ENCODE measurements around the gene OR1J2. TPM values are rescaled to one million over a fixed set of nuclear protein-coding genes. Genes with fewer than 3 reads are reported as not detected.

The OR1J2 gene
- total and polyA plus RNA-seq, 2 of the 4 experiments (the other 2 are of a cell fraction), result not detected

DNA sequence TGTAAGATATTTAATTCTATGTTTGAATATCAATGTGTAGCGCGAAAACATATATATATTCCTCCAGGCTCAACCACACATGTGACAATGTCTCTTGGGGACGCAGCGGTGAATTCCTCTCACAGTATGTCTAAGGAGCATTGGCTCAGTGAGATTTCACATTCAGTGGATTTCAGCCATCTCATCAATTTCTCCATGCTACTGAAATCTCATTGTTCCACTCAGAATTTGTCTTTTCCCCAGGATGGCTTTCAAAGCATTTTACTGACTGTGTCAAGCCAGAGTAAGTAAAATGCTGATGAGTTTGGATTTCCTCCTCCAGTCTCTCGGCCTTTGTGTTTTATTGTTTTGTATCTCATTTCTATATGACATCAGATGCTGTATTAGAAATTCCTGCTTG is 31.5 kb upstream of the OR1J2 start:
- CTCF ChIA-PET, result no interaction called here
- dilution Hi-C loops (cut with HindIII; ENCODE audit: low sequenced_read_pairs, unreplicated experiment), result no loop called here
- 83% methylated on average over 2 of the region's 5 CpGs; no CpG with 5 or more reads in 1 of the 2 experiments for WGBS, 2 experiments (ENCODE audit: extremely low coverage in 2 of 2, insufficient read length in 1 of 2)

More for the DNA sequence above, 31.5 kb upstream of the OR1J2 start:
- no peaks in the 10 kb centered on the region for H3K36me3 ChIP-seq (ENCODE audit: control insufficient read depth, insufficient read depth, low read length)
- no peak overlapping the region for H4K8ac ChIP-seq (ENCODE audit: low read depth in 2 of 2, low read length in 2 of 2)
- no peak overlapping the region for H3K9ac ChIP-seq (ENCODE audit: low read depth, low read length)
- H3K18ac ChIP-seq (ENCODE audit: low read depth, low read length), result no peak overlapping the region
- H2BK5ac ChIP-seq (ENCODE audit: low read depth, low read length, poor library complexity, severe bottlenecking), result no peak overlapping the region
- DNase-seq (no peak), ATAC-seq (ENCODE audit: low read depth) (no peak)
- H2AK5ac ChIP-seq (ENCODE audit: low read depth, low read length), result no peak overlapping the region
- no peak overlapping the region for H4K91ac ChIP-seq (ENCODE audit: insufficient read depth, low read depth, low read length)
- no peak overlapping the region for H3K27ac ChIP-seq (ENCODE audit: insufficient read depth, low read length)
- H3K23ac ChIP-seq (ENCODE audit: low read depth, low read length), result no peak overlapping the region
- H3K9me1 ChIP-seq (ENCODE audit: insufficient read depth, low read length), result no peaks in the 10 kb centered on the region
- H2AFZ ChIP-seq (replicated peaks; ENCODE audit: low read length, poor library complexity), result no peak overlapping the region
- no TSS peak for BruUV-seq (replicated peaks)
- H2BK20ac ChIP-seq (ENCODE audit: low read depth, low read length), result no peak overlapping the region
- POLR2A ChIA-PET (ENCODE audit: unreplicated experiment), result no interaction called here
- H3K4me2 ChIP-seq (ENCODE audit: low read depth, low read length), result no peak overlapping the region
- H2BK15ac ChIP-seq (ENCODE audit: low read depth, low read length), result no peak overlapping the region
- H3K27me3 ChIP-seq (ENCODE audit: control insufficient read depth, insufficient read depth, low read length), result peaks cover 1% of the 10 kb centered on the region; the same call in 1 of the 2 replicates
- no peaks in the 10 kb centered on the region for H4K20me1 ChIP-seq (ENCODE audit: insufficient read depth, low read length)
- TF ChIP-seq, protein P1, sequence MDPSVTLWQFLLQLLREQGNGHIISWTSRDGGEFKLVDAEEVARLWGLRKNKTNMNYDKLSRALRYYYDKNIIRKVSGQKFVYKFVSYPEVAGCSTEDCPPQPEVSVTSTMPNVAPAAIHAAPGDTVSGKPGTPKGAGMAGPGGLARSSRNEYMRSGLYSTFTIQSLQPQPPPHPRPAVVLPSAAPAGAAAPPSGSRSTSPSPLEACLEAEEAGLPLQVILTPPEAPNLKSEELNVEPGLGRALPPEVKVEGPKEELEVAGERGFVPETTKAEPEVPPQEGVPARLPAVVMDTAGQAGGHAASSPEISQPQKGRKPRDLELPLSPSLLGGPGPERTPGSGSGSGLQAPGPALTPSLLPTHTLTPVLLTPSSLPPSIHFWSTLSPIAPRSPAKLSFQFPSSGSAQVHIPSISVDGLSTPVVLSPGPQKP (IDR thresholded peaks at IDR 0.05; ENCODE audit: borderline replicate concordance, low read depth, low read length), result no peak
- TF ChIP-seq, protein P2, sequence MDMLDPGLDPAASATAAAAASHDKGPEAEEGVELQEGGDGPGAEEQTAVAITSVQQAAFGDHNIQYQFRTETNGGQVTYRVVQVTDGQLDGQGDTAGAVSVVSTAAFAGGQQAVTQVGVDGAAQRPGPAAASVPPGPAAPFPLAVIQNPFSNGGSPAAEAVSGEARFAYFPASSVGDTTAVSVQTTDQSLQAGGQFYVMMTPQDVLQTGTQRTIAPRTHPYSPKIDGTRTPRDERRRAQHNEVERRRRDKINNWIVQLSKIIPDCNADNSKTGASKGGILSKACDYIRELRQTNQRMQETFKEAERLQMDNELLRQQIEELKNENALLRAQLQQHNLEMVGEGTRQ (IDR thresholded peaks at IDR 0.05; ENCODE audit: low read depth, low read length), result no peak
- no peak for TF ChIP-seq CHD1 (IDR thresholded peaks at IDR 0.05; ENCODE audit: low read depth, low read length)
- TF ChIP-seq SMC3 (IDR thresholded peaks at IDR 0.05; ENCODE audit: low read depth, low read length), result no peak
- no peak for TF ChIP-seq POLR2A (IDR thresholded peaks at IDR 0.05; ENCODE audit: low read depth, low read length)
- TF ChIP-seq, protein P3, sequence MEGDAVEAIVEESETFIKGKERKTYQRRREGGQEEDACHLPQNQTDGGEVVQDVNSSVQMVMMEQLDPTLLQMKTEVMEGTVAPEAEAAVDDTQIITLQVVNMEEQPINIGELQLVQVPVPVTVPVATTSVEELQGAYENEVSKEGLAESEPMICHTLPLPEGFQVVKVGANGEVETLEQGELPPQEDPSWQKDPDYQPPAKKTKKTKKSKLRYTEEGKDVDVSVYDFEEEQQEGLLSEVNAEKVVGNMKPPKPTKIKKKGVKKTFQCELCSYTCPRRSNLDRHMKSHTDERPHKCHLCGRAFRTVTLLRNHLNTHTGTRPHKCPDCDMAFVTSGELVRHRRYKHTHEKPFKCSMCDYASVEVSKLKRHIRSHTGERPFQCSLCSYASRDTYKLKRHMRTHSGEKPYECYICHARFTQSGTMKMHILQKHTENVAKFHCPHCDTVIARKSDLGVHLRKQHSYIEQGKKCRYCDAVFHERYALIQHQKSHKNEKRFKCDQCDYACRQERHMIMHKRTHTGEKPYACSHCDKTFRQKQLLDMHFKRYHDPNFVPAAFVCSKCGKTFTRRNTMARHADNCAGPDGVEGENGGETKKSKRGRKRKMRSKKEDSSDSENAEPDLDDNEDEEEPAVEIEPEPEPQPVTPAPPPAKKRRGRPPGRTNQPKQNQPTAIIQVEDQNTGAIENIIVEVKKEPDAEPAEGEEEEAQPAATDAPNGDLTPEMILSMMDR (conservative IDR thresholded peaks at IDR 0.05; ENCODE audit: low read depth, low read length), result no peak
- TF ChIP-seq CEBPB (IDR thresholded peaks at IDR 0.05; ENCODE audit: low read depth, low read length), result no peak
- TF ChIP-seq RAD21 (IDR thresholded peaks at IDR 0.05; ENCODE audit: low read length), result no peak
- TF ChIP-seq RCOR1 (IDR thresholded peaks at IDR 0.05; ENCODE audit: insufficient replicate concordance, low read length), result no peak
- no peak for TF ChIP-seq NFE2L2 (IDR thresholded peaks at IDR 0.05; ENCODE audit: low read depth, low read length)
- no peak for TF ChIP-seq RFX5 (IDR thresholded peaks at IDR 0.05; ENCODE audit: low read depth, low read length)
- no peak for TF ChIP-seq FOS (IDR thresholded peaks at IDR 0.05; ENCODE audit: low read depth, low read length)
- no peak for TF ChIP-seq MAZ (IDR thresholded peaks at IDR 0.05; ENCODE audit: borderline replicate concordance, low read depth, low read length)
- TF ChIP-seq MAFK (IDR thresholded peaks at IDR 0.05; ENCODE audit: low read depth, low read length), result no peak
- no peak for TF ChIP-seq MXI1 (IDR thresholded peaks at IDR 0.05; ENCODE audit: borderline replicate concordance, low read depth, low read length)
- TF ChIP-seq BHLHE40 (IDR thresholded peaks at IDR 0.05; ENCODE audit: low read depth, low read length), result no peak
- H2BK120ac ChIP-seq (ENCODE audit: low read depth, low read length), result no peak overlapping the region
- no peak overlapping the region for H4K5ac ChIP-seq (ENCODE audit: low read depth, low read length)
- H3K9me3 ChIP-seq (ENCODE audit: control insufficient read depth, insufficient read depth, low read length), result no peaks in the 10 kb centered on the region
- H3K4me3 ChIP-seq (ENCODE audit: insufficient read depth, low read depth, low read length), result no peak overlapping the region
- H3K4me1 ChIP-seq (ENCODE audit: control insufficient read depth, insufficient read depth, low read length), result peaks cover 6% of the 10 kb centered on the region
- no peak overlapping the region for H3K14ac ChIP-seq (replicated peaks; ENCODE audit: low read depth, low read length)
- no peaks in the 10 kb centered on the region for H3K79me1 ChIP-seq (ENCODE audit: low read depth in 1 of 2, low read length in 2 of 2)
- no peak overlapping the region for H3K4ac ChIP-seq (ENCODE audit: low read depth, low read length)
- H2AK9ac ChIP-seq (replicated peaks; ENCODE audit: low read depth, low read length, poor library complexity), result no peak overlapping the region
- H3K56ac ChIP-seq (ENCODE audit: extremely low read depth, insufficient read depth, low read length), result no peak overlapping the region
- intact Hi-C loops (cut with micrococcal nuclease), result no loop called here
- in situ Hi-C loops (cut with MboI; ENCODE audit: low sequenced_read_pairs), result no loop called here

Data from IMR-90 (cell line).